Dedifferentiated amniotic fluid mesenchymal stem cell (primary cell): Measurements from ENCODE around the gene SOX13.

Experiments used
- DNase-seq: peaks from one replicate; pipeline ENCODE4 v3.0.0-alpha.2; 2016; ENCODE audit errors: extremely low spot score

SOX13 gene

DNA sequence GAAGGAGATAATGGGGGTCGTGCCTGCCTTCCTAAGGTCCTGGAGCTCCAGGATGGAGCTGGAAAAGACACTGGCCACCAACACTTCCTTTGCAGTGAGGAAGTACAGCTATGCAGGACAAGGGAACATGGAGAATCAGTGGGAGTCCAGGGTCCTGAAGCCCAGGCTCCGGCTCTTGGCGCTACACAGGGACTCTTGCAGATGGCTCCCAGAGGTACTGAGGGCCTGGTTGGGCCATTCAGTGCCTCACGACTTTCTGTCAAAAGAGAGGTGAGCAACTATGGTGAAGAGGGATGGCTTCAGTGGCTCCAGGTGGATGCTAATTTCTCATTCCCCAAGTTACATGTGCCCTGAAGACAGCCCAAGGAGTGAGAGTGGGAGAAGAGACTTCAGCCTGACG, 80.8 kb downstream of the SOX13 start:
- DNase-seq = no peak

DNA sequence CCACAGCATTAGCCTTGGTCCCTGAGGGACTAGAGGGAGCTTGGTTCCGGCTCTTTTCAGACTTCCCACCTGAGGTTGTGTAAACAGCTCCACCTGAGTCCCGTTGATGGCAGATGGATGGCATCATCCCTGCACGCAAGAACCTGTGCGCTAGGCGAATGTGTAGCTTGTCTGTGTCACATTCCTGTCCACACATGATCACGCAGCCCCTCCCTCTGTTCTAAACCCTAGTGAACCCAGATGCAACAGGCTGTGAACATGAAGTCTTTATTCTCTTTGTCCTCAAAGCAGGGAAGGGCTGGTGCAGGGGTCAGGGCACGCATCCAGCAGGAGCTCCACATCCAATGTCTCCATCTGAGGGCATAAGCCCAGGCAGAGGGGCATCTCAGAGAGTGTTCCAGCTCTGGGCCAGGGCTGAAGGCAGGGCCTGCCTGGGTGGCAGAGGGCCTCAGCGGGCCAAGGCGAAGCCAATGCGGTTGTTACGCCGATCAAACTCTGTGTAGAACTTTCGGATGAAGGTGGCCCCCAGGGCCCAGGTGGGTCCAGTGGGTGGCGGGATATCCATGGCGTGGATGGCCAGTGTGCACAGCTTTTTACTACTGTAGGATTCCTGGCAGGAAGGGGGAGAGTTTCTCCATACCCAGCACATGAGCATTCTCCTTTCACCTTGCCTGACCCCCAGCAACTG, 81.8 kb downstream of the SOX13 start:
- DNase-seq = no peak

DNA sequence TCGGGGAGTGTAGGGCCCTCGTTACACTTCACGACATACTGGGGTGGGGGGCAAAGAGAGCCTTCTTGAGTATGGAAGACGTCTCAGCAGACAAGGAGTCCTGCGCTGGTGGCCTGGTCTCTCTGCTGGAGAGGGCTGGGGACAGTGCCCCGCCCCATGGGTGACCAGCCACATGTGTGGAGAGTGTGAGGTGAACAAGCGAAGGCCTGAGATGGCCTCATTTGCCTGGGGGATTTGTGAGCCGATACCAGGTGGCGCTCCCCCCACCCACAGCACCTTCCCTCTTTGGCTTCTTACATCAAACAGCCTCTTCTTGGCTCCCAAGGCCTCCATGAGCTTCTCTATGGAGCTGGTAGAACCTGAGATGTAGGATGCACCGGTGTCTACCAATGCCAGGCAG, 83.0 kb downstream of the SOX13 start:
- DNase-seq = no peak

DNA sequence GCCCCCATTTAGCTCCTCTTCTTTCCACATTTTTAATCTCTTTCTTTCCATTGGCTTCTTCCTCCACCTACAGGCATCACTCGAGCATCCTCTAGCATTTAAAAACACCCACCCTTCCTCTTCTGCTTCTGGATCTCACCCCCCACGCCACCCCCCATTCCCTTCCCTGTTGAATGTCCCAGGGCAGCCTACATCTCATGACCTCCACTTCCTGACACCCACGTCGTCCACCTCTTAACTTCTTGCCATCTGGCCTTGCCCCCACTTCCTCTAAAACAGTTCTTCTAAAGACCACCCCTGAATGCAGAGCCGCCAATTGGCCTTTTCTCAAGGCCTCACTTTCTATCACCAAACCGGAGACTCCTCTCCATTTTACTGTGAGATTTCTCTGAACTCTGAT, 85.0 kb downstream of the SOX13 start:
- DNase-seq = no peak

DNA sequence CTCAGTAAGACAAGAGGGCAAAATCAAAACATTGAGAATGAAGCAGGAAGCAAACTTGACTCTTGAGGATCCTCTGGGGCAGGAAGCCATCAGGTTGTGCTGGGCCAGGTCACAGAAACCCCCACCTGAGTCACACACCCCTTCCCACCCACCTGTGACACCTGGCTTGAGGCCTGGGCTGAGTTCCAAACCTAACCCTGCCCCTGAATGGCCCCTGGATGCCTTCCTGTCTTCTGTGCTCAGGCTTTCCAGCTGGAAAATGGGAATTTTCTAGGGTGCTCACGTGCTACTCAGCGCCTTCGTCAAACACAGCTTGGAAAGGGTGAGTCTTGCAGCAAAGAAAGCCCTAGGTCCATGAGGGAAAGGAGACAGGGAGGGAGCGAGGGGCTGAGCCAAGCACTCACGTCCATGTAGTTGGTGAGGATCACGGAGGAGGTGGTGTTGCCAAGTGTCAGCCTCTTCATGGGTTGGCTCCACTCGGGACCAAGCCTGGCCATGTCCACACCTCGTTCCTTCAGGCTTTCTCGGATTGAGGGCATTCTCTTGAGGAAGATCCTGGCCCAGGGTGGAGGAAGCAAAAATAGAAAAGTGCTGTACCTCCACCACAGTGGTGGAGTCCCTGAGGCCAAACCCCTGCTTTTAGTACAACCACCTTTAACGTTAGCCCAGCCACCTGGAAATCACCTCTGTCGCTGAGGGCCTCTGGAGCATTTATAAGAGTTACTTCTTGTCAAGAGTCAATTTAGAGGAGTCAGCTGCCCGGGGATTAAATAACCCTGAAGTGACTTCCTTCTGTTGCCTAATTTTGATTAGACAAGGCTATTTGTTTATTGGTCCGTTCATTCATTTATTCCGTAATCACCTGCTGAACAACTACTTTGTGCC, 88.9 kb downstream of the SOX13 start:
- no peak for DNase-seq

DNA sequence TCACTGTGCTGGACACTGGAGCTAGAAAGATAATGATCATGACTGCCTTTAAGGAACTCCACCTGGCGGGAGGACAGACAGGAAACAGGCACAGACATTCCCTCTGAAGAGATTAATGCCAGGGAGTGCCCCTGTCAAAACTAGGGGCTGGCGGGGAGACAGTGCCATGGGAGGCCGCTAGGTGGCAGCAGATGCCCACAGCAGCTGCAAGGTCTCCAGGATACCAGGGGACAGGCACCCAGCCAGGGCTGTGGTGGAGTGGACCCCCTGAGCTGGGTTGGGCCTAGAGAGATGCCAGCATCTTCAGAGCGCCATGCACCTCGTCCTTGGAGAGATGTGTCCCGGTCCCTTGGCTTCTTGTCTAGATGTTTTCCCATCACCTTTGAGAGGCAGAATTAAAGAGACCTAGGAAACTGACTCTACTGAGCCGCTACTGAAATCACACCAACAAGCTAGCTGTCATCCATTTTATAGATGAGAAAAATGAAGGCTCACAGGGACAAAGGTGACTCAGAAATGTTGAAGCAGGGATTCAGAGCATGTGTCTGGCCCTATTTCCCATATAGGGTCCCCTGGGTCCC, 89.7 kb downstream of the SOX13 start:
- peak; percentile 50 for DNase-seq

DNA sequence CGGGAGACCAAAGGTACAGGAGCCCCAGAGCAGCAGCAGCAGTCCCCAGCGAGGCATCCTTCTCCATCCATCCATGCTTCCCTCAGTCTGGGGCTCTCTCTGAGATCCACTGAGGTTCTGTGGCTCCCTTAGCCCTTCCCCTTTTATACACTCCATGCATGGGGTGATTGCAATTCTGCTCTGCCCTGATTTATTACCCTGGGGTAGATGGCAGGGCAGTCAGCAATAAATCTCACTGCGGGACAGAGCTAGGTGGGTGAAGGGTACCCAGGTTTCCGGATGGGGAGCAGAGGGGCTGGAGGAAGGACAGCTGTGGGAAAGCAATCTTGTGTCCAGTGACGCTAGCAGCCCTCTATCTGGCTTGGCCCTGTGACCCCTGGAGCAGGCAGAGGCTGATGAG, 93.3 kb downstream of the SOX13 start, which contains the start of gene REN:
REN (minus strand) TSS at position 119 of the 400 bp plus-strand sequence; CDS start at position 75, 44 bp downstream.
- DNase-seq = no peak

DNA sequence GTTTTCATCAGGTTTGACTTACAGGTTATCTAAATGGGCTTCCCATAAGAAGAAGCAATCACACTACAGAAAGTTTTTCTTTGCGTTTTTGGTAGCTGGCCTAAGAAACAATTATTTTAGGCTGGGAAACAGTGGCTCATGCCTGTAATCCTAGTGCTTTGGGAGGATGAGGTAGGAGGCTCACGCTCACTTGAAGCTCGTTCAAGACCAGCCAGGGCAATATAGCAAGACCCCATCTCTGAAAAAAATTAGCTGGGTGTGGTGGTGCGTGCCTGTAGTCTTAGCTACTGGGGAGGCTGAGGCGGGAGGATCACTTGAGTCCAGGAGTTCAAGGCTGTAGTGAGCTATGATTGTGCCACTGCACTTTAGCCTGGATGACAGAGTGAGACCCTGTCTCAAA, 94.8 kb downstream of the SOX13 start:
- DNase-seq = no peak

DNA sequence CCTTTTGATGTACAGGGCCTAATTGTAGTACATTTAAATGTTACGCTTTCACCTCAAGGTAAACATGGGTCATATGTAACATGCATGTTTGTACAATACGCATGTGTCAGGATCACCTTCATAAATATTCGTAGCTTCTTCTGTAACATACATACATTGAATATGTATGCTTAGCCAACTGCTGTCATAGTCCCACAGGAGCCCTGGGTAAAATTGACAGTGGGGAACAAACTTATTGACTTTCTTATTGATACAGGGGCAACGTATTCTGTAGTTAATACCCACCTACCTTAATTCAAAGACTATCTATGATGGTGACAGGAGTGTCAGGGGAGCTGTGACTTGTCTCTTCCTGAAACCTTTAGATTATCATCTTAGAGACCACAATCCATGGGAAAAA, 96.9 kb downstream of the SOX13 start:
- DNase-seq = no peak

DNA sequence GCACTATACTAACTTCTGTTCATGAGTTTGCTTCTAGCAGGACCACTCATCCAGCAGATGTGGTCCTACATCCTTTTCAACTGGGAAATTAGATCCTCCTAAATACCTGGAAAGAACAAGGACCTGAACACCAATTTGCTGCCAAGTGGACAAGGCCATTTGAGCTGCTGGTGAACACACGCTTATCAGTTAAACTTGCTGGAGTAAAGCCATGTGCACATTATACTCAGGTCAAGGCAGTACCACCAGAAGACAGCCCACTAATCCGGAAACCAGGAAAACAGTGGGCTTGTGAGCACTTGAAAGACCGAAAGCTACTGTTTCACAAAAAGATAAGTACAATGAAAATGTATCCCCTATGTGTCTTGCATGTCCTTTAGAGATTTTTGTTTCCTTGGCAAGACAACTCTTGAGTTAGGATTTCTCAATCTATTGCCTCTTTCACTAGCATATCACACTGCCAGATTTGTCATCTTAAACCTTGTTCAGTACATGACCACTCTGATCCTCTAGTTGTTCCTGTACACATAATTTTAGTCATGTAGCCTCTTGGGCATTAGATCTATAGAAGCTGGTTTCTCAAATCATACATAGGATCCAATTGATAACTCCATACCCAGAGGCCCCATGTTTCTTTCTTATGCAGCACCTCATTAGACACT, 97.7 kb downstream of the SOX13 start:
- DNase-seq = no peak

DNA sequence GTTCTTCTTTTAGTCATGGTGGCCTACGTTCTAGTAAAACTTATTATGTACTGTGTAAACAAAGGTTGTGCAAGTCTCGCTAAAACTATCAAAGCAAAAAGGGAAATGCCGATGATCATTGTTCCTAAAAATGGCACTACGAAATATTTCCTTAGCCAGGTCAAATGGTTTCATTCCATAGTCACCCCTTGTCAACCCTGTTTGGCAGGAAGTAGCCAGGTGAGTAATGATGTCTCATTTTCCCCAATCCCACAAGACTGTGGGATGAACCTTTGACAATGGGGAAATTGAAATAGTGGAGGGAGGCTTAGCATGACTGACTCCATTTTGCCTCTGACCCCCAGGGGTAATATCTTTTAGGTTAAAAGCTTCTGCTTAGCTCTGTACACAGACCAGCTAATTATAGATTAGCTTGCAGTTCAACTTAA, 98.8 kb downstream of the SOX13 start:
- no peak for DNase-seq

DNA sequence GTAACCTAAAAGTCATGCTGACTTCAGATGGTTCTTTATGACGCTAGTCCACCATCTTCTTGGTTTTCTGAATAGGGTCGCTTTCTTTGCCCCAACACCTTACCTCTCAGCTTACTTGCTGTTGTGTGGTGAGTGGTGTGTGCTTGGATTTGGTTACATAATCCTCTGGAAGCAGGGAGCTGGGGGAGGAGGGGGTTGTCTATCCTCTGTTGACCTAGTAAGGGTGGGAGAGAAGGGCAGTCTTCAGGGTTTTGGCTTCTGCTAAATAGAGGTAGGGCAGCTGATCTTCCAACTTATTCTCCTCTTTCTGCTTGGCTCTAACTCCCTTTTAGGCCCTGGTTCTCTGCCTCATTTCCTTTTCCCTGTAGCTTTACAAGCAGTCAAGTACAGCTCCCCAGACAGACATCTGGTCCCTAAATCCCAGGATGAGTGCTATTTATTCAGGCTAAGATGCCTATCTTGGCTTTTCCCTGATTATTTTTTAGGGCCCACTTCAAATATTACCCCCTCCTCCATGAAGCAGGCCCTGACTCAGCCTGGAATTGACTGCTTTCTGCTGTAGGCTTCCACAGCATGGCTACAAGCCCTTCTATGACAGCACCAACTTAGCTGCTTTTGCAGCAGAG, 99.6 kb downstream of the SOX13 start:
- no peak for DNase-seq

DNA sequence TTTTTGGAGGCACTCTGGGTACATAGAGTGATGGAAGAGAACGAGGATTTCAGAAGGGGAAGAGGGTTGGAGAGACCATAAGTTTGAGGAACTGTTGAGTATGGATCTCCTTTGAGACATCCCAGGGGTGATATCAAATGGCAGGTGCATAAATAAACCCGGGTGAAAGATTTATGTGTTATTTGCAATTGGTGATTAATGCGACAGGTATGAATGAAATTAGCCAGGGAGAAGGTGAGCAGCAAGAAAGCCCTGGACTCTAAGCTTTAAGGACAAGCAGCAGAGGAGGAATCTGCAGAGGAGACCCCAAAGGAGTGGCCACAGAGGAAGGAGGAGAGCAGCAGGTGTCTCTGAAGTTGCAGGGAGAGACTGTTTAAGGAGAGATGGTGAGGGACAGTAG, 102.0 kb downstream of the SOX13 start:
- no peak for DNase-seq

DNA sequence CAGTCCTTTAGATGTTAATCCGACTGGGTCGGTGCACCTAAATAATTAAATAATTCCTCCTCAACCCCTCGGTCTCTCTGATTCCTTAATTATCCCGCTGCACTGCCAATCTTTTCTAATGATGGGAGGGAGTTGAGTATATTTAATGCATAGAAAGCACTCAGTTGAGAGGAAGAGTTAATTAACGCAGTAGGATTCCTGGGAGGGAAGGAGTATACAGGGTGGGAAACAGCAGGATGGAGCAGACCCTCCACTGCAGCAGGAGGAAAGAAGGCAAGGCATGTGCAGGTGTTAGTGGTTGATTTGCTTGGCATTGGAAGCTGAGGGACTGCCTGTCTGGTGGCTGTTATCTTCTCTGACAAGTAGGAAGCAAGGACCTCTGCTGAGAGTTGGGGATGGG, 103.1 kb downstream of the SOX13 start:
- no peak for DNase-seq

DNA sequence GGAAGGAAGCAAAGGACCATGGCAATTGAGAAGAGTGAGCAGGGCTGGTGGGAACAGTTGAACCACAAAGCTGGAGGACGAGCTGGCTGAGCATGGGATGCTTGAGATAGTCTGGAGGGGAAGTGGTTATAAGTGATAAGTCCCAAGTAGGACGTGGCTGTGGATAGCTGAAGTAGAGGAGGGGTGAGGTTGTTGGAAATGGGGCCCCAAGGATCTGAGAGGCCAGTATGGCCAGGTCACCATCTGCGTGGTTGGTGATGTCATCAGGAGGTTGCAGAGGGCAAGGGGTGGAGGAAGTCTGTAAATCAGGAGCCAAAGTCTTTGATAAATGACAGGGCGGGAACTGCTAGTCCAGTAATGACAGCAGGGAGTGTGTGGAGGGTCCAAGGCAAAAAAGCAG, 104.2 kb downstream of the SOX13 start:
- DNase-seq = no peak
